ENCODE results near the gene RASGRP3.

Gene RASGRP3

GRCh38 chr2:33518929-33519328, 42.5 kb downstream of the RASGRP3 start:
- DNase-seq (ENCODE audit: low read depth in 1 of 2, low spot score in 1 of 2) = peak in 1 of 2 experiments; percentile 34
- no peak for TF ChIP-seq CTCF (IDR thresholded peaks at IDR 0.05; ENCODE audit: insufficient read depth, low read length)
- TF ChIP-seq GABPA (IDR thresholded peaks at IDR 0.05; ENCODE audit: low read depth) = no peak
- no peak for TF ChIP-seq POLR2AphosphoS5 (IDR thresholded peaks at IDR 0.05; ENCODE audit: low read depth)
- TF ChIP-seq REST (IDR thresholded peaks at IDR 0.05; ENCODE audit: insufficient replicate concordance, low read depth) = no peak
- TF ChIP-seq SPI1 (IDR thresholded peaks at IDR 0.05; ENCODE audit: borderline replicate concordance, low read depth) = no peak
- Histone ChIP-seq H3K27ac (replicated peaks) (no peak overlapping the region), H3K27me3 (ENCODE audit: insufficient read depth, poor library complexity, severe bottlenecking) (no peaks in the 10 kb centered on the region), H3K4me3 (replicated peaks; ENCODE audit: insufficient read depth, low read length) (no peak overlapping the region)

GRCh38 chr2:33521791-33522281, 45.4 kb downstream of the RASGRP3 start:
- DNase-seq (ENCODE audit: low read depth in 1 of 2, low spot score in 1 of 2) = peak in 1 of 2 experiments; percentile 58
- TF ChIP-seq REST (IDR thresholded peaks at IDR 0.05; ENCODE audit: insufficient replicate concordance, low read depth) = no peak
- Histone ChIP-seq H3K27me3 (ENCODE audit: insufficient read depth, poor library complexity, severe bottlenecking) (no peaks in the 10 kb centered on the region), H3K4me3 (replicated peaks; ENCODE audit: insufficient read depth, low read length) (no peak overlapping the region), H3K27ac (replicated peaks) (no peak overlapping the region)

GRCh38 chr2:33522576-33522975, 46.1 kb downstream of the RASGRP3 start:
- DNase-seq (ENCODE audit: low read depth in 1 of 2, low spot score in 1 of 2) = no peak
- Histone ChIP-seq H3K27ac (replicated peaks) (no peak overlapping the region), H3K4me3 (replicated peaks; ENCODE audit: insufficient read depth, low read length) (no peak overlapping the region), H3K27me3 (ENCODE audit: insufficient read depth, poor library complexity, severe bottlenecking) (no peaks in the 10 kb centered on the region)
- TF ChIP-seq SPI1 (IDR thresholded peaks at IDR 0.05; ENCODE audit: borderline replicate concordance, low read depth) (no peak), GABPA (IDR thresholded peaks at IDR 0.05; ENCODE audit: low read depth) (no peak), POLR2AphosphoS5 (IDR thresholded peaks at IDR 0.05; ENCODE audit: low read depth) (no peak), CTCF (IDR thresholded peaks at IDR 0.05; ENCODE audit: insufficient read depth, low read length) (no peak), REST (IDR thresholded peaks at IDR 0.05; ENCODE audit: insufficient replicate concordance, low read depth) (no peak)
